ENCODE results near the gene MAF.

The MAF gene

DNA sequence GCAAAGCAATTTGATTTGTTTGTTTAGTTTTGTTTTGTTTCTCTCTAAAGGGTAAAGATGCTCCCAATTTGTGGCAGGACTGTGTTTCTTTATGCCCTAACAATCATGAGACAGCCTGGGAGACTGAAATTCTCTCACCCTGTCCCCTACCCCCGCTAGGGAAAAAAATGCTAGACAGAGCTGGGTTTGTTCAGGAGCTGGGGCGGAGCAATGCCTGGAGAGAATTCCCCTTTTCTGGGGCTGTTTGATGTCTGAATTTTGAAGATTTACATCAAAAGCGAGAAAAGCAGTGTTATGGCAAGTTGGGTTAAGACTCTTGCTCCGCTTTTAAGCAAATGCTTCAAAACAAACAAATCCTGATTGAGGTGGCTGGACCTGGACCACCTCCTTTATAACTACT lies 8.4 kb downstream of the MAF start:
- TF ChIP-seq, protein P1, sequence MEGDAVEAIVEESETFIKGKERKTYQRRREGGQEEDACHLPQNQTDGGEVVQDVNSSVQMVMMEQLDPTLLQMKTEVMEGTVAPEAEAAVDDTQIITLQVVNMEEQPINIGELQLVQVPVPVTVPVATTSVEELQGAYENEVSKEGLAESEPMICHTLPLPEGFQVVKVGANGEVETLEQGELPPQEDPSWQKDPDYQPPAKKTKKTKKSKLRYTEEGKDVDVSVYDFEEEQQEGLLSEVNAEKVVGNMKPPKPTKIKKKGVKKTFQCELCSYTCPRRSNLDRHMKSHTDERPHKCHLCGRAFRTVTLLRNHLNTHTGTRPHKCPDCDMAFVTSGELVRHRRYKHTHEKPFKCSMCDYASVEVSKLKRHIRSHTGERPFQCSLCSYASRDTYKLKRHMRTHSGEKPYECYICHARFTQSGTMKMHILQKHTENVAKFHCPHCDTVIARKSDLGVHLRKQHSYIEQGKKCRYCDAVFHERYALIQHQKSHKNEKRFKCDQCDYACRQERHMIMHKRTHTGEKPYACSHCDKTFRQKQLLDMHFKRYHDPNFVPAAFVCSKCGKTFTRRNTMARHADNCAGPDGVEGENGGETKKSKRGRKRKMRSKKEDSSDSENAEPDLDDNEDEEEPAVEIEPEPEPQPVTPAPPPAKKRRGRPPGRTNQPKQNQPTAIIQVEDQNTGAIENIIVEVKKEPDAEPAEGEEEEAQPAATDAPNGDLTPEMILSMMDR (IDR thresholded peaks at IDR 0.05; ENCODE audit: control extremely low read depth, extremely low read depth, low read depth, missing control alignments) = no peak
- DNase-seq (ENCODE audit: extremely low spot score) = no peak
- ChIA-PET POLR2A (no interaction called here), CTCF (no interaction called here)

DNA sequence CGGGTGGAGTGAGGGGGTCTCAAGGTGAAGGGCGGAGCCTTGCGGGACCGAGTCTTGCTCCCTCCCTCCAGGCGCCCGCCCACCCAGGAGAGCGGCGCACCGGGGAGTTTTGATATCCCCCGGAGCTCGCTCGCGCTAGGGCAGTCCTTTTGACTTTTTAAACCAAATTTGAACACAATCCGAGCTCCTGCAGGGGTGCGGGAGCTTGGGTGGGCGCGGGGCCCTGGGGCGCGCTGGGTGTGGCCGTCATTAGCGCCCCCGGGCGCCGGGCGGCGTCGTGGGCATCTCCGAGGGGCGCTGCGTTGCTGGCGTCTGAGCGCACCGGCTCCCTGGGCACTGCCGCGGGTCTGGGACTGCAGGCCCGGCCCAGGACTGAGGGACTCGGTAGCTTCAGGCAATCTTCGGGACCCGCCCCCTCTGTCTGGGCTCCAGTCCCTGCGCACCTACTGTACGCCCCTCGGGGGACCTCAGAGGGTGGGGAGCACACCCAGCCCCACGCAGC lies 10.9 kb downstream of the MAF start:
- TF ChIP-seq, protein P1 (IDR thresholded peaks at IDR 0.05; ENCODE audit: control extremely low read depth, extremely low read depth, low read depth, missing control alignments) = no peak
- CTCF ChIA-PET = no interaction called here
- POLR2A ChIA-PET = no interaction called here
- DNase-seq (ENCODE audit: extremely low spot score) = no peak

DNA sequence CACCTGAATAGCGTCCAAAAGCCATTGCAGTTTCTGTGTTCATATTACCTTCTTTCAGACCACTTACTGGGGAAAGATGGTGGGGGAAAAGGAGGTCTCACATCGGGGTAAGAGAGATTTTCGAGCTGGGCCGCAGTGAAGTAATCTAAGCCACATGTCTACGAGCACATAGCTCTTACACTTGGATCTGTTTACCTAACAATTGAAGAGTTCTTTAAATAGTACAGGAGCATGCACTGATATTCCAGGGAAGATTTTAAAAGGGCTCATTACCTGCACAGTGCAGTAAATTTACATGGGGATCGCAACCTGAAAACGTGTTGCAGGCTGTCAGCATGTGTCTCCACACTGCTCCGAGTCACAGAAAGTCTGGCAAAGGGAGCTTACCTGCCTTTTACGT lies 12.6 kb downstream of the MAF start:
- TF ChIP-seq, protein P1 (IDR thresholded peaks at IDR 0.05; ENCODE audit: control extremely low read depth, extremely low read depth, low read depth, missing control alignments) = no peak
- ChIA-PET CTCF (no interaction called here), POLR2A (no interaction called here)
- no peak for DNase-seq (ENCODE audit: extremely low spot score)

DNA sequence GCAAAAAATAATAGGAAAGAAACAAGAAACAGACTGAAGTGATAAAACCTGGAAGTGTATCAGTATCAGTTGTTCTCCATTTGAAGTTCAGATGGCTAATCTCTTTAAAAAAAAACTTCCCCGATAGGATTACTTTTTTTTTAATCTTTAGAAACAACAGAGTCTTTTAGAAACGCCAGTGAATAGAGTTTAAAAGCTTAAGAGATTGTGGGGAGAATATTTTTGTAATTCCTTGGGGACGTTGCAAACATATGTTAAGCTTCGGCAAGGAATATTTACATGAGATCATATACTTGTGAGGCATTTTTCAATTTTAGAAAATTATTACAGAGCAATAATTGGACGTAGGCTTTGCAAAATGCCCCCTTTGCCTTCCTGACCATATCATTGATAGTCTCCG lies 13.2 kb downstream of the MAF start:
- ChIA-PET CTCF (no interaction called here), POLR2A (no interaction called here)
- TF ChIP-seq, protein P1 (IDR thresholded peaks at IDR 0.05; ENCODE audit: control extremely low read depth, extremely low read depth, low read depth, missing control alignments) = no peak
- DNase-seq (ENCODE audit: extremely low spot score) = no peak

DNA sequence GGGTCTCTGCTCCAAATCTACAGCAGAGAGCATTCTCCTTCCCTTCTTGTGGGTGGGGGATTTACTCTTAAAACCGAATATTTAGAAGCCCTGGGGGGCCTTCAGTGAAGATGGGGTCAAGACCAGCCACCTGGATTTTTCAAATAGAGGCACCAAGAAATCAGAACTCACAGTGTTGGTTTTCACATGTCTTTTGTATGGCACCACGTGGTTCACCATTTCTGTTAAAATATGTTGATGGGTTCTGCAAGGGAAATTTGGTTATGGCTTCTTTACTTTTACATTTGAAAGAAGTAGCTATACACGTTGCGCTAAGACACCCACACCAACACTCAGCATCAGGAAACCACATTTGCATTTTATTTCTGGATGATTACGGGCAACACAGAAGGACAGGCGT lies 17.7 kb downstream of the MAF start:
- ChIA-PET CTCF (interaction anchor here (1.6 kb wide), 1 partner anchor 19 kb away, joined by 5 read pairs; no protein-coding TSS in a partner anchor), POLR2A (no interaction called here)
- no peak for DNase-seq (ENCODE audit: extremely low spot score)
- TF ChIP-seq, protein P1 (IDR thresholded peaks at IDR 0.05; ENCODE audit: control extremely low read depth, extremely low read depth, low read depth, missing control alignments) = no peak

DNA sequence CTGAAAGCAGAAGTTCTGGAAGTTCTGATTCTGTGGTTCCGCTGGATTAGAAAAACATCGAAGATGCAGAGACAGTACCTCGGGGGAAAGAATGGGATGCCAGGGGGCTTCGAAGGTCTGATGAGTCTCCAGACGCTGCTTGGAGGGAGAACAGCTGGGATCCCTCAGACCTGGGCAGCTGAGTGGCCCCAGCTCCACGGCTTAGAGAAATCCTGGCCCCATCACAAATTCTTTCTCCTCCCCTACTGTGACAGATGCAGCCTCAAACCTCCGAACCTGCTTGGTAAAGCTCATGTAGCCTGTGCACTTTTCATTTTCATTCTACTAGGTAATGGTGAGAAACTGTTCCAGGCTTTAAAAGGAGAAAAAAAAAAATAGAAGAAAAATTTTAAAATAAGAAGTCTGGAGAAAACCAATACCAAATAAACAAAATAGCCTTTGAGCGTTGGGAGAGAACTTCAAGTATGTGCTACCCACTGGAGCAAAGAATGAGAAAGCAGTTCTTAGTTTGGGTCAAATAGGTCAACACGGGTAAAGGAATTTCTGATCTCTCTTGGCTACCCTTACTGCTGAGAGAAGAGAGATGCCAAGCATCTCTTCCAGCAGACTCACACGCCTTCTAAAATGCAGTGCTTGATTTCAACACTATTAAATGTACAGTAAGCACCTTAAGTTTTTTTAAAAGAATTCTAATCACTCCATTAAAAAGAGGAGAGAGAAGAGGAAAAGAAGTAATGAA lies 19.9 kb downstream of the MAF start:
- no peak for DNase-seq (ENCODE audit: extremely low spot score)
- TF ChIP-seq, protein P1 (IDR thresholded peaks at IDR 0.05; ENCODE audit: control extremely low read depth, extremely low read depth, low read depth, missing control alignments) = no peak
- POLR2A ChIA-PET = no interaction called here
- CTCF ChIA-PET = no interaction called here
